H1 (cell line): ENCODE data around the gene SH3RF3. TPM values are rescaled to one million over a fixed set of nuclear protein-coding genes. Genes with fewer than 3 reads are reported as not detected.

Experiments
- CTCF ChIA-PET: fragments of 300-600 bp; sonication (Branson Sonifier 250); formaldehyde crosslinking; loops from one replicate; lab custom pipeline; 2021; ENCODE audit not compliant: partially characterized antibody; lab: Charles Lee
- POLR2A ChIA-PET: fragments of 300-600 bp; sonication (Branson Sonifier 250); formaldehyde crosslinking; loops from one replicate; lab custom pipeline; 2021; ENCODE audit warnings: inconsistent platforms; ENCODE audit not compliant: partially characterized antibody; lab: Charles Lee
- DNase-seq, 2 experiments: peaks; one replicate each; pipeline versions ENCODE4 v3.0.0 to v3.0.0-alpha.2; 2010 to 2022; ENCODE audit warnings: low spot score in 2 of 2, low read depth in 1 of 2, mixed read lengths in 1 of 2
- FAIRE-seq: peaks from 2 replicates; lab custom pipeline; 2011; peaks lifted over from hg19 to GRCh38; lab: Jason Lieb, UNC
- H2AFZ ChIP-seq: 2 replicates; pipeline ENCODE4 v1.8.1; 2012; ENCODE audit warnings: low read length, inconsistent platforms
- H2AK5ac ChIP-seq: 2 replicates; pipeline ENCODE4 v1.6.1; 2013; ENCODE audit warnings: low read depth, low read length
- H2BK120ac ChIP-seq: replicated peaks from 2 replicates; pipeline ENCODE3; 2013; ENCODE audit warnings: low read depth, low read length, inconsistent platforms
- H2BK12ac ChIP-seq: 2 replicates; pipeline ENCODE4 v1.6.1; 2013; ENCODE audit warnings: low read depth, low read length
- H2BK15ac ChIP-seq: 2 replicates; pipeline ENCODE4 v1.6.1; 2013; ENCODE audit warnings: low read length
- H2BK20ac ChIP-seq: 2 replicates; pipeline ENCODE4 v1.6.1; 2013; ENCODE audit warnings: low read length
- H2BK5ac ChIP-seq: 2 replicates; pipeline ENCODE4 v1.6.1; 2013; ENCODE audit warnings: low read depth, low read length
- H3K14ac ChIP-seq: 2 replicates; pipeline ENCODE4 v1.6.1; 2013; ENCODE audit warnings: inconsistent platforms; ENCODE audit not compliant: insufficient read length
- H3K18ac ChIP-seq: 2 replicates; pipeline ENCODE4 v1.6.1; 2013; ENCODE audit warnings: low read length; ENCODE audit errors: extremely low read depth
- H3K23ac ChIP-seq: 2 replicates; pipeline ENCODE4 v1.6.1; 2013; ENCODE audit warnings: inconsistent platforms; ENCODE audit not compliant: insufficient read length
- H3K23me2 ChIP-seq: 2 replicates; pipeline ENCODE4 v1.6.1; 2013; ENCODE audit warnings: low read depth, low read length
- H3K27ac ChIP-seq: 2 replicates; pipeline ENCODE4 v1.6.1; 2011; ENCODE audit warnings: low read depth, low read length, inconsistent platforms
- H3K27me3 ChIP-seq, 4 experiments: replicated peaks in 1 of 4; 1 replicate in 1 of 4; 2 replicates in 3 of 4; pipeline versions ENCODE4 v1.6.1 to v1.8.1; 2011 to 2013; ENCODE audit warnings: low read length in 3 of 4, mild to moderate bottlenecking in 3 of 4, inconsistent platforms in 2 of 4, mixed read lengths in 2 of 4, moderate library complexity in 1 of 4; ENCODE audit not compliant: control insufficient read depth in 3 of 4, insufficient read depth in 3 of 4; ENCODE audit errors: extremely low read depth in 1 of 4
- H3K36me3 ChIP-seq, 4 experiments: 2 replicates each; pipeline versions ENCODE4 v1.6.1 to v1.8.1; 2011 to 2013; ENCODE audit warnings: mild to moderate bottlenecking in 4 of 4, low read length in 3 of 4, moderate library complexity in 2 of 4, control low read depth in 1 of 4, inconsistent platforms in 1 of 4; ENCODE audit not compliant: insufficient read depth in 4 of 4, control insufficient read depth in 2 of 4
- H3K4ac ChIP-seq: replicated peaks from 2 replicates; pipeline ENCODE3; 2013; ENCODE audit warnings: low read length, low read depth, mixed read lengths, inconsistent platforms; ENCODE audit not compliant: insufficient read length
- H3K4me1 ChIP-seq, 4 experiments: replicated peaks in 1 of 4; 1 replicate in 1 of 4; 2 replicates in 3 of 4; pipeline versions ENCODE4 v1.6.1 to v1.8.1; 2011 to 2013; ENCODE audit warnings: low read length in 3 of 4, inconsistent platforms in 2 of 4, mixed read lengths in 1 of 4; ENCODE audit not compliant: insufficient read depth in 4 of 4, control insufficient read depth in 3 of 4
- H3K4me2 ChIP-seq, 2 experiments: 2 replicates each; pipeline versions ENCODE4 v1.6.1 to v1.8.1; 2011 to 2013; ENCODE audit warnings: low read depth in 2 of 2, low read length in 2 of 2, control low read depth in 1 of 2, inconsistent platforms in 1 of 2, mild to moderate bottlenecking in 1 of 2; ENCODE audit not compliant: insufficient read depth in 1 of 2
- H3K4me3 ChIP-seq, 4 experiments: fragments of 200-600, 300-600 bp in 1 of 4; sonication (generic), shearing (Covaris generic), sonication (Bioruptor Twin) in 1 of 4; 2 replicates each; pipeline versions ENCODE4 v1.5.1 to v1.8.1; 2011 to 2016; ENCODE audit warnings: low read length in 4 of 4, low read depth in 3 of 4, control low read depth in 2 of 4, inconsistent platforms in 2 of 4, mild to moderate bottlenecking in 2 of 4, mixed read lengths in 1 of 4, moderate library complexity in 1 of 4; ENCODE audit not compliant: insufficient read depth in 2 of 4; ENCODE audit errors: extremely low read depth in 1 of 4
- H3K56ac ChIP-seq: replicated peaks from 2 replicates; pipeline ENCODE3; 2013; ENCODE audit warnings: low read depth, mild to moderate bottlenecking, mixed read lengths, low read length, inconsistent platforms; ENCODE audit not compliant: insufficient read length
- H3K79me1 ChIP-seq: 2 replicates; pipeline ENCODE4 v1.6.1; 2013; ENCODE audit warnings: low read depth, low read length, control low read depth
- H3K79me2 ChIP-seq, 2 experiments: 2 replicates each; pipeline versions ENCODE4 v1.6.1 to v1.8.1; 2012 to 2013; ENCODE audit warnings: low read length in 2 of 2, mild to moderate bottlenecking in 2 of 2, inconsistent platforms in 1 of 2; ENCODE audit not compliant: insufficient read depth in 2 of 2, control insufficient read depth in 1 of 2
- H3K9ac ChIP-seq, 4 experiments: replicated peaks in 1 of 4; 1 replicate in 1 of 4; 2 replicates in 3 of 4; pipeline versions ENCODE4 v1.6.1 to v1.8.1; 2011 to 2013; ENCODE audit warnings: low read depth in 3 of 4, low read length in 3 of 4, control low read depth in 2 of 4, mild to moderate bottlenecking in 2 of 4, moderate library complexity in 2 of 4, inconsistent platforms in 1 of 4; ENCODE audit errors: extremely low read depth in 1 of 4
- H3K9me3 ChIP-seq, 2 experiments: 2 replicates each; pipeline versions ENCODE4 v1.6.1 to v1.8.1; 2012 to 2013; ENCODE audit warnings: mild to moderate bottlenecking in 2 of 2, moderate library complexity in 2 of 2, control low read depth in 1 of 2, inconsistent platforms in 1 of 2, low read depth in 1 of 2, low read length in 1 of 2, mixed read lengths in 1 of 2; ENCODE audit not compliant: insufficient read depth in 2 of 2
- H4K20me1 ChIP-seq, 2 experiments: replicated peaks in 1 of 2; 2 replicates each; pipeline versions ENCODE3 to v1.8.1; 2011 to 2013; ENCODE audit warnings: inconsistent platforms in 2 of 2, low read length in 2 of 2, mild to moderate bottlenecking in 1 of 2; ENCODE audit not compliant: insufficient read depth in 2 of 2, control insufficient read depth in 1 of 2
- H4K5ac ChIP-seq: 2 replicates; pipeline ENCODE4 v1.6.1; 2013; ENCODE audit warnings: low read length, low read depth, mixed read lengths, inconsistent platforms; ENCODE audit not compliant: insufficient read length
- H4K8ac ChIP-seq: 2 replicates; pipeline ENCODE4 v1.8.0; 2013; ENCODE audit warnings: mild to moderate bottlenecking, moderate library complexity, low read length, inconsistent platforms; ENCODE audit not compliant: insufficient read depth; ENCODE audit errors: extremely low read depth
- H4K91ac ChIP-seq: replicated peaks from 2 replicates; pipeline ENCODE3; 2013; ENCODE audit warnings: low read length, mixed read lengths, inconsistent platforms; ENCODE audit not compliant: insufficient read length
- JUN ChIP-seq: IDR thresholded peaks from 2 replicates; pipeline ENCODE4 v1.6.1; 2011; ENCODE audit warnings: low read depth, mild to moderate bottlenecking, improper control_type of control experiment, low read length
- KDM5A ChIP-seq: fragments of 200-600 bp; IDR thresholded peaks from 2 replicates; pipeline ENCODE4 v1.7.1; 2012; ENCODE audit warnings: mild to moderate bottlenecking, low read length, inconsistent platforms, mixed read lengths
- NANOG ChIP-seq: IDR thresholded peaks from 2 replicates; pipeline ENCODE4 v1.6.1; 2011; ENCODE audit warnings: low read length, low read depth, mild to moderate bottlenecking, inconsistent platforms; ENCODE audit not compliant: insufficient read depth, poor library complexity, severe bottlenecking
- POU5F1 ChIP-seq: IDR thresholded peaks from 2 replicates; pipeline ENCODE4 v1.6.1; 2011; ENCODE audit warnings: low read depth, mild to moderate bottlenecking, low read length, moderate library complexity
- RAD21 ChIP-seq, 2 experiments: IDR thresholded peaks in 1 of 2; conservative IDR thresholded peaks in 1 of 2; 2 replicates each; pipeline ENCODE4 v1.6.1; 2011; ENCODE audit warnings: low read depth in 2 of 2, low read length in 2 of 2, improper control_type of control experiment in 1 of 2, inconsistent platforms in 1 of 2, mild to moderate bottlenecking in 1 of 2, moderate library complexity in 1 of 2
- SIRT6 ChIP-seq: IDR thresholded peaks from one replicate; pipeline ENCODE4 v1.7.1; 2012; ENCODE audit warnings: low read length, inconsistent platforms
- WGBS, 2 experiments: shearing (Covaris generic) in 1 of 2; methylation state at CpG; one replicate each; pipeline versions ENCODE4 v1.1.6 to v1.1.7; 2013 to 2015; ENCODE audit warnings: low lambda C conversion rate in 2 of 2, mixed read lengths in 2 of 2, inconsistent platforms in 1 of 2, low coverage in 1 of 2, missing lambda C conversion rate in 1 of 2; ENCODE audit not compliant: insufficient replicate concordance in 2 of 2, insufficient coverage in 1 of 2, insufficient read length in 1 of 2; ENCODE audit errors: extremely low coverage in 1 of 2, missing lambda C conversion rate in 1 of 2; 5-methylcytosine and 5-hydroxymethylcytosine counted together
- polyA plus RNA-seq, 7 experiments: library from polyadenylated mRNA; depleted of rRNA in 3 of 7; stranded (reverse) in 5 of 7; unstranded in 2 of 7; fragments of >200 nt in 5 of 7; fragments of 200-250 nt in 2 of 7; gene quantifications; 1 replicate in 5 of 7; 2 replicates in 1 of 7; 4 replicates in 1 of 7; pipeline versions ENCODE4 v1.2.1 to v1.2.3, GENCODE V29; 2011 to 2013; ENCODE audit warnings: missing spikeins in 2 of 7, mixed read lengths in 2 of 7
- total RNA-seq: library from RNA; stranded (reverse); fragmentation: NEBNext Ultra II Directional; extraction: Animal tissue kit (Norgen Biotek cat#: 25700); gene quantifications from 2 replicates; pipeline ENCODE4 v1.2.1, GENCODE V29; 2021
- TF ChIP-seq, protein P1 (sequence below): IDR thresholded peaks from 2 replicates; pipeline ENCODE4 v1.6.1; 2012; ENCODE audit warnings: inconsistent platforms
- TF ChIP-seq, protein P2 (sequence below), 3 experiments: IDR thresholded peaks; 1 replicate in 2 of 3; 2 replicates in 1 of 3; pipeline versions ENCODE4 v1.5.1 to v1.6.1; 2011; ENCODE audit warnings: low read length in 3 of 3, mild to moderate bottlenecking in 3 of 3, inconsistent platforms in 2 of 3, low read depth in 1 of 3, moderate library complexity in 1 of 3; ENCODE audit not compliant: insufficient read depth in 1 of 3; ENCODE audit errors: control extremely low read depth in 1 of 3

SH3RF3 gene
- total and polyA plus RNA-seq, 2 of the 8 experiments (the other 6 are each of a cell fraction or from before 2014, with no cell fraction given), result 0.11 to 0.65 TPM

DNA sequence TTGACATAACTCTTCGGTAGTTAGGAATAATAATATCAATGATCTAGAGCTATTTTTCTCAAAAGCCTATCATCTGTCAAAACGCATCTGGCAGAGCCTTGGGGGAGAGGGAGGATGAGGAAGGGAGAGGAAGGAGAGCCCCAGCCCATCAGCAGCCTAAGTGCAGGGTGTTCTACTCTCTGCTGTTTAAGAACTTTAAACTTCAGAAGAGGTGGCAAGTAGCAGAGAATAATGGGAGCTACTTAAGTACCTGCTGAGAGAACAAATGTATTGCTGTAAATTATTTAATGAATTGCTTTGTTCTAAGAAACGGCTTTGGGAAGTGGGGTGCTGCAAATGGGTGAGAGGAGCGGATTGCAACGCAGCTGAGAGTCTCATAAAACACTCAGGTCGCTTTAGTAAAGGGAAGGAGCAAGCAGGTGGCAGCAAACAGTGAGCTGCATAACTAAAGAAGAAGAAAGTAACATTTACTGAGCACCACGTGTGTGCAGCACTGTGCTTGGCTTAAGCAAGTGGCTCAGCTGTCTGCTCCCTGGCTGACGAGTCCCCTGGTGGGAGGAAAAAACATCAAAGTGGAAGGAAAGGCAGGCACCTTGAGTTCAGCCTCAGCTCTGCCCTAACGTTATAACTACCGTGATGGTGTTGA is 26.3 kb upstream of the SH3RF3 start:
- H3K56ac ChIP-seq, result no peak overlapping the region
- H3K14ac ChIP-seq, result no peak overlapping the region
- ChIA-PET POLR2A (interaction anchor here (0.6 kb wide), 1 partner anchor 21 kb away, joined by 3 read pairs; no protein-coding TSS in a partner anchor), CTCF (interaction anchor here (0.7 to 1.5 kb wide), 4 partner anchors 19 to 126 kb away, joined by 3 to 4 read pairs (median 3); no protein-coding TSS in a partner anchor)
- peaks cover 0 to 2% (median 0%) of the 10 kb centered on the region in 4 experiments; a peak in 1 of 7 replicates for H3K4me1 ChIP-seq
- H2AK5ac ChIP-seq, result no peak overlapping the region
- FAIRE-seq (no peak), DNase-seq (peak in 1 of 2 experiments; percentile 33)
- H3K9ac ChIP-seq, result no peak overlapping the region
- H3K4ac ChIP-seq, result no peak overlapping the region
- peaks cover 30 to 79% (median 56%) of the 10 kb centered on the region in 4 experiments for H3K27me3 ChIP-seq
- no peaks in the 10 kb centered on the region for H3K23me2 ChIP-seq
- no peak overlapping the region for H4K5ac ChIP-seq
- WGBS, 2 experiments, result 17% methylated on average over 10 of the region's 10 CpGs; no CpG with 5 or more reads in 1 of the 2 experiments
- no peak overlapping the region for H3K23ac ChIP-seq
- no peak overlapping the region for H2BK120ac ChIP-seq
- H2BK5ac ChIP-seq, result no peak overlapping the region
- H3K27ac ChIP-seq, result no peak overlapping the region
- 0 out of 4 replicates have a peak overlapping the region, but pooled peaks of 1 of the 2 experiments have one; percentile 9 for H3K4me2 ChIP-seq
- H3K79me1 ChIP-seq, result no peaks in the 10 kb centered on the region
- peaks cover 0 to 4% of the 10 kb centered on the region in 2 experiments; a peak in 1 of 4 replicates for H3K9me3 ChIP-seq
- H2BK12ac ChIP-seq, result no peak overlapping the region
- no peak overlapping the region for H3K18ac ChIP-seq
- no peak overlapping the region for H3K4me3 ChIP-seq
- H2AFZ ChIP-seq, result no peak overlapping the region
- peaks cover 0 to 2% of the 10 kb centered on the region in 2 experiments for H4K20me1 ChIP-seq
- no peak overlapping the region for H4K91ac ChIP-seq
- no peaks in the 10 kb centered on the region for H3K79me2 ChIP-seq
- no peak overlapping the region for H2BK15ac ChIP-seq
- H4K8ac ChIP-seq, result no peak overlapping the region
- no peak overlapping the region for H2BK20ac ChIP-seq
- H3K36me3 ChIP-seq, result no peaks in the 10 kb centered on the region
- TF ChIP-seq RAD21 (IDR thresholded peaks at IDR 0.05 in 1 of 2, conservative IDR thresholded peaks at IDR 0.05 in 1 of 2; ENCODE audit: low read depth in 2 of 2, low read length in 2 of 2) (no peak; a peak in 1 of 4 replicates), KDM5A (no peak), JUN (no peak), SIRT6 (no peak), POU5F1 (no peak), NANOG (peak; percentile 63)
- TF ChIP-seq, protein P1, sequence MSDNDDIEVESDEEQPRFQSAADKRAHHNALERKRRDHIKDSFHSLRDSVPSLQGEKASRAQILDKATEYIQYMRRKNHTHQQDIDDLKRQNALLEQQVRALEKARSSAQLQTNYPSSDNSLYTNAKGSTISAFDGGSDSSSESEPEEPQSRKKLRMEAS, result 0 out of 2 replicates have a peak, but pooled peaks have one; percentile 22
- TF ChIP-seq, protein P2, sequence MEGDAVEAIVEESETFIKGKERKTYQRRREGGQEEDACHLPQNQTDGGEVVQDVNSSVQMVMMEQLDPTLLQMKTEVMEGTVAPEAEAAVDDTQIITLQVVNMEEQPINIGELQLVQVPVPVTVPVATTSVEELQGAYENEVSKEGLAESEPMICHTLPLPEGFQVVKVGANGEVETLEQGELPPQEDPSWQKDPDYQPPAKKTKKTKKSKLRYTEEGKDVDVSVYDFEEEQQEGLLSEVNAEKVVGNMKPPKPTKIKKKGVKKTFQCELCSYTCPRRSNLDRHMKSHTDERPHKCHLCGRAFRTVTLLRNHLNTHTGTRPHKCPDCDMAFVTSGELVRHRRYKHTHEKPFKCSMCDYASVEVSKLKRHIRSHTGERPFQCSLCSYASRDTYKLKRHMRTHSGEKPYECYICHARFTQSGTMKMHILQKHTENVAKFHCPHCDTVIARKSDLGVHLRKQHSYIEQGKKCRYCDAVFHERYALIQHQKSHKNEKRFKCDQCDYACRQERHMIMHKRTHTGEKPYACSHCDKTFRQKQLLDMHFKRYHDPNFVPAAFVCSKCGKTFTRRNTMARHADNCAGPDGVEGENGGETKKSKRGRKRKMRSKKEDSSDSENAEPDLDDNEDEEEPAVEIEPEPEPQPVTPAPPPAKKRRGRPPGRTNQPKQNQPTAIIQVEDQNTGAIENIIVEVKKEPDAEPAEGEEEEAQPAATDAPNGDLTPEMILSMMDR (IDR thresholded peaks at IDR 0.05; ENCODE audit: control extremely low read depth in 1 of 3, insufficient read depth in 1 of 3, low read depth in 1 of 3, low read length in 3 of 3), result peak in 1 of 3 experiments; percentile 3; a peak in 1 of 4 replicates
